Stromal cell of bone marrow (primary cell): ENCODE measurements around the gene ARHGAP33.
"Not testable (repeated sequence)": the region's sequence is repeated elsewhere in the genome, so short reads cannot be mapped to it uniquely, and the experiment has no call there.

Experiments
- DNase-seq: peaks from one replicate; pipeline ENCODE4 v3.0.0-alpha.2; 2012; ENCODE audit warnings: low read depth

Gene ARHGAP33

GRCh38 chr19:35792312-35792711 lies 16.9 kb downstream of the ARHGAP33 start:
- DNase-seq: no peak

DNA sequence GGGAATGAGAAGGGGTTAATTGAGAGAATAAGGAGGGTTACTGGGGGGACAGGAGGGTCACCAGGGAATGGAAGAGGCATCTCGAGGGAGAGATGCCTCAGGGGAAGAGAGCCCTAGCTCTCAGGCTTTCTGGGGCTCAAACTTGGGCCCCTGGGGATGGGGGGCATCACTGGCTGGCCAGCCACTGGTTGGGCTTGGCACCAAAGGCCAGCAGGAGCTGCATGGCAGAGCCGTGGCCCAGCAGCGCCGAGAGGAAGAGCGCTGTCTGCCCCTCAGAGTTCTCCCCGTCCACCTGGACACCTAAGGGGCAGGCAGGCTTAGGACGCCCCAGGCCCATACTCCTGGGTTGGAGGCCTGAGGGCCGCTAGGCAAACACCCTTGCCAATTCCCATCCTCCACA lies 17.5 kb downstream of the ARHGAP33 start:
- no peak for DNase-seq

- peak; percentile 49 for DNase-seq
Observed at GRCh38 chr19:35793381-35794165, 18.2 kb downstream of the ARHGAP33 start.

DNA sequence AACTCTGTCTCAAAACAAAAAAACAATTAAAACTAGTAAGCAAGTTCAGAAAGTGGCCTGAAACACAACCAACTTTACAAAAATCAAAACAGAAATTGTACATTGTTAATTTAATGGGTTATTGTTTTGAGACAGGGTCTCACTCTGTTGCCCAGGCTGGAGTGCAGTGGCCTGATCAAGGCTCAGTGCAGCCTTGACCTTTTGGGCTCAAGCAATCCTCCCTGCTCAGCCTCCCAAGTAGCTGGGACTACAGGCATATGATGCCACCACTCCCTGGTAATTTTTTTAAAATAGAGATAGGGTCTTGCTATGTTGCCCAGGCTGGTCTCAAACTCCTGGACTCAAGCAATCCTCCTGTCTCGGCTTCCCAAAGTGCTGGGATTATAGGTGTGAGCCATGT lies 20.2 kb downstream of the ARHGAP33 start:
- DNase-seq: not testable (repeated sequence)

DNA sequence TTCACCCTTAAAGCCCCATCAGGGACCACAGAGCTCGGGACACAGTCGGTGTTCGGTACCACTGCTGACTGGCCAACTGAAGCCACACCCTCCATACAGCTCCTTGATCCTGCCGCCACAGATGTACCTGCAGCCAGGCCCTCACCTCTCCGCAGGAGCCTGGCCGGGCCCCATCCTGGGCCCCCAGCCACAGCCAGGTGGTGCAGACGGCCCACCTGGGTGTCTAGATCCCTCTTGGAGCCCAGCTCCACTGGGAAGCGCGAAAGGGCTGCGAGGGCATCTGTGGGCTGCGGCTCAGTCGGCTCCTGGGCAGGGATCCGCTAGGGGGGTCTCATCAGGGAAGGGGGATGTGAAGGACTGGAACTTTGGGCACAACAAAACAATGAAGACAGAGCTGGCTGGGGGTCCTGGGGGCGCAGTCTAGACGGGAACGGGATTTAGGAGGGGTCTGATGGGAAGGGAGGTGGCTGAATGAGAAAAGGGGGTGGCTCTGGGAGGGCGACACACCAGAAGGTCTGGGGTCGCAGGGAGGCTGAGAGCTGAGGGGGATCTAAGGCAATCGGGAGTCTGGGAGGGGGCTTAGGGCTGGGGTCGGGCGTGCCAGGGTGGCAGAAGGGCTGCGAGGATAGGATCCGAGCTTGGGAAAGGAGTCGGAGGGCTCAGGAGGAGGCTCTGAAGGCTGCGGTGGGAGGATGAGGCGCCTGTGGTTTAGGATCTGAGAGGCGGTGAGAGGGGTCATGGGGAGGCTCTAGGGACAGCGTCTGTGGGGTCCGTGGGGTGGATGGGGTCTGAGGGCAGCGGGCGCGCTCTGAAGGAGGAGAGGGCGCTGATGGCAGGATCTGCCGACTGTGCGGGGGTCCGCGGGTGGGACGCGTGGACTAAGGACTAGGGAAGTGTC lies 21.5 kb downstream of the ARHGAP33 start:
- no peak for DNase-seq

DNA sequence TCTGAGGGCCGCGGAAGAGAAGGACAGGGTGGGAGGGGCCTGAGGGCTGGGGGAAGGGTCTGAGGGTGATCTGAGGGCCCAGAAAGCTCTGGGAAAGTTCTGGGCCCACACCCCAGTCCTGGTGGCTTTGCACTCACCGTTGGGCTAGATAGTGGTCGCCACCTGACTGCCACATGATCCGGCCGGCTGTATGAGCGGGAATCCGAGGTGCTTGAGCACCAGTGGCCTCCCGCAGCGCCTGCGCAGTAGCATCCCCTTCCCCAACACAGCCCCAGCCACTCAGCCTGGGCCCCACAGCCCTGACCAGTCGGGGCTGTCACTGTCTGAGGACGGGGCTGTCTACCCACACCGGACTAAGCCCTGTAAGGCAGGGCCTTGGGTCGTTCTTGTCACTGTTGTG lies 22.3 kb downstream of the ARHGAP33 start:
- no peak for DNase-seq

GRCh38 chr19:35801828-35802227 lies 26.5 kb downstream of the ARHGAP33 start:
- no peak for DNase-seq

- no peak for DNase-seq
Observed at GRCh38 chr19:35805526-35806102, 30.2 kb downstream of the ARHGAP33 start.

DNA sequence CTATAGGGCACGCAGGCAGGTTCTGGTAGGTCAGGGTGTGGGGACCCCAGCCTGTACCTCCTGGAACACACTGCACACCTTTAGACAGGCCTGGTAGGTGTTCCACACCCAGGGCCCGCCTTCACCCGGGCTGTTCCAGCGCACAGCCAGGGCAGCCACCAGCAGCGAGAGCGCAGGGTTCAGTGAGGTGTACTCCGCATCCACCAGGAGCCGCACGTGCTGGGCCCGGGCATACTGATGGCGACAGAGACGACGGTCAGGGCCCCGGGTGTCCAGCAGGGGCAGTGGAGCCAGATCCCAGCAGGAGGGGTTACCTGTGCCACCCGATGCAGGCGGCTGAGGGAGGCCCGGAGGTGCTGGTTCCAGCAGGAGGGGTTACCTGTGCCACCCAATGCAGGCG lies 31.2 kb downstream of the ARHGAP33 start:
- no peak for DNase-seq

DNA sequence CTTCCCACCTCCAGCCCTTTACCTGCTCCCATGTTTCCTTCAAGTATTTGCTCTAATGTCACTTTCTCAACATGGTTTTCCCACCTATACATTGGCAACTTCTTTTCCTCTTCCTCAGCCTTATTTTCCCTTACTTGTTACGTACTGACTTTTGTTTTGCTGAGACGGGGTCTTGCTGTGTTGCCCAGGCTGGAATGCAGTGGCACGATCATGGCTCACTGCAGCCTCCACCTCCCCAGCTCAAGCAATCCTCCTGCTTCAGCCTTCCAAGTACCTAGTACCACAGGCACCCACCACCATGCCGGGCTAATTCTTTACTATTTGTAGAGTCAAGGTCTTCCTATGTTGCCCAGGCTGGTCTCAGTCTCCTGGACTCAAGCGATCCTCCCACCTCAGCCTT lies 32.3 kb downstream of the ARHGAP33 start:
- DNase-seq: no peak

GRCh38 chr19:35811317-35812219 lies 36.2 kb downstream of the ARHGAP33 start:
- no peak for DNase-seq

DNA sequence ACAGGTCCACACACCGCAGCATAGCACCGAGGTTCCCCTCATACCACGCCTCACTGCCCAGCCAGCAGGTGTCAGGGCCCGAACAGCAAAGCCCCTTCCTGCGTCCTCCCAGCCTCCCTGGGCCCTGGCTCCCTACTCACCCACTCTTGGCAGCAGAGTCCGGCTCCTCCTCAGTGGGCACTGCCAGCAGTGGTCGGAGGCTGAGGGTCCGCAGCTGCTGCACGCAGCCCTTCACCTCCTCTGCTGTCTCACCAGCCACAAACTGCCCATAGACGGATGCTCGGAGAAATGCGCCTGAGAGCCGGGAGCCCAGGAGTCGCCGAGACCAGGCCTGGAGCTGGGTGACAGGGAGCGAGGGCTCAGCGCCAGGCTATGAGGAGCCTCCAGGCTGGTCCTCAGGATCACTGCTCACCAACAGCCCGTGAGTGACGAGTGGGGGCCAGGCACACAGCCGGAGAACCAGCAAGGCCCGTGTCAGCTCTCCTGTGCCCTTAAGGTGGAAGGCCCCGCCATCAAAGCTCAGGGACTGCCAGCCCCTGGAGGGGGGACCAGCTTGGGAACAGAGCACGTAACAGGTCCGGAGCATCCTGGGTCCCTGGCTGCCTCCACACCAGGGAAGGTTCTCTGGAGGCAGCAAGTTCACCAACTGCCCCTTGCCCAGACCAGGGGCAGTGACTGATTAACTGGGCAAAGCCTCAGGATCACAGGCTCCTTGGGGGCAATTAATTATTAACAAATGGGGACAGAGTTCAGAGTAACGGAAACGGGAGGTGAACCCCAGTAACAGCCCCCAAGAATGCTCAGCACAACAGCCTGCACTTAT lies 37.1 kb downstream of the ARHGAP33 start, which contains the start of gene PRODH2:
Gene PRODH2, minus strand, starts transcription at position 626 of the 823 bp plus-strand sequence. Its CDS starts 40 bp downstream, at position 586.
- no peak for DNase-seq

DNA sequence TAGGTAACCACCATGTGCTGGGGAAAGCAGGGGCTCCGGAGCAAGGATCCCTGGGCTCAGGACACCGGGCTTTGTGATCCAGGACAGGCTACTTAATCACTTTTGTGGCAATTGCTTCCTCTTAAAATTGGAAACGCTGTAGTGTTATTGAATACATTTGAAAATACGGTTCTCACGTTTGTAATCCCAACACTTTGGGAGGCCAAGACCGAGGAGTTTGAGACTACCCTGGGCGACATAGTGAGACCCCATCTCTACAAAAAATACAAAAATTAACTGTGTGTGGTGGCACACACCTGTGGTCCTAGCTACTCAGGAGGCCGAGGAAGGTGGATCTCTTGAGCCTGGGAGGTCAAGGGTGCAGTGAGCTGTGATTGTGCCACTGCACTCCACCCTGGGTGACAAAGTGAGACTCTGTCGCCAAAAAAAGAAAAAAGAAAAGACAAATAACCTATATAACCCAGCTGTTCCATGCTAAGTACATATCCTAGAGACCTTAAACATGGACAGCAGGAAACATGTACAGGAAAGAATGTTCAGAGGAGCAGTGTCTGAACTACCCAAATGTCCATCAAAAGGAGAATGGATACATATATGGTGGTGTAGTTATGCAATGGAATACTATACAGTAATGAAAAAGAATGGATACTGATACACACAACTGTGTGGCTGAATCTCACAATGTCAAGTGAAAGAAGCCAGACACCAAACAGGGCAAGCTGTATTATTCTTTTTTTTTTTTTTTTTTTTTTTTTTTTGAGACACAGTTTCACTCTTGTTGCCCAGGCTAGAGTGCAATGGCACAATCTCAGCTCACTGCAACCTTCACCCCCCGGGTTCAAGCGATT lies 37.9 kb downstream of the ARHGAP33 start:
- DNase-seq: no peak

DNA sequence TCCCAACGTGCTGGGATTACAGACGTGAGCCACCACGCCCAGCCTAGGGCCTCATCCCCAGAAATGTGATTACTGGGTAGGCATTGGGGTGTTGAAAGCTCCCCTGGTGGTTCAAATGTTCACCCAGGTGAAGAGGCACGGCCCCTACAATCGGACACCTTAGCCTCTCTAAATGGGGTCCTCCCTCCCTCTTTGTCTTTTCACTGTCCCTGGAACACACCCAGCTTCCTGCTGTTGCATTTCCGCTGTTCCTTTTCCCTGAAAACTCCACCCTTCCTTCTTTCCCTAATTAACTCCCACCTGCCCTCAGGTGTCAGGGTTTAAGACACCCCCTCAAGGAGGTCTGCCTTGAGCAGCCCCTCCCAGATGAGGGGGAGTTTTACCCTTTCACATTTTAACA lies 40.9 kb downstream of the ARHGAP33 start:
- no peak for DNase-seq

DNA sequence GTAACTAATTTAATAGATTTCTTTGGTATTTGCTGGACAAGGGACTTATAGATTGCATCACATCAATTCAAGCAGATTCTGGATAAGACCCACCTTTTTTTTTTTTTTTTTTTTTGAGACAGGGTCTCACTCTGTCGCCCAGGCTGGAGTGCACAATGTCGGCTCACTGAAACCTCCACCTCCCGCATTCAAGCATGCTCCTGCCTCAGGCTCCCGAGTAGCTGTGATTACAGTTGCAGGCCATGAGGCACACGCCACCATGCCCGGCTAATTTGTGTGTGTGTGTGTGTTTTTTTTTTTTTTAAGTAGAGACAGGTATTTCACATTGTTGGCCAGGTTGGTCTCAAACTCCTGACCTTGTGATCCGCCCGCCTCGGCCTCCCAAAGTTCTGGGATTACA lies 41.5 kb downstream of the ARHGAP33 start:
- DNase-seq: no peak

DNA sequence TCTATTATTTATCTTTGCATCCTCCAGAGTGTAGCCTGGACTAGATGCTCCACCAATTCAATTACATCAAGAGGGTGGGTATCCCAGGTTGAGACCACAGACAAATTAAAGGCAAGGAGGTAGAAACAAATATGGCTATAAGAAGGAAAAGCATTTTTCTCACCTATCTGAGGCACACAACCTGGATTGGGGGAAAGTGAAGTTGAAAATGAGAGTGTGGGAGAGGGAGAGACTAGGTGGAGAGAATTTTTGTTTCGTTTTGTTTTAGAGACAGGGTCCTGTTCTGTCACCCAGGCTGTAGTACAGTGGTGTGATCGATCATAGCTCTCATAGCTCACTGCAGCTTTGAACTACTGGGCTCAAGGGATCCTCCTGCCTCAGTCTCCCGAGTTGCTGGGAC lies 43.1 kb downstream of the ARHGAP33 start:
- DNase-seq: no peak

GRCh38 chr19:35822579-35822978 lies 47.2 kb downstream of the ARHGAP33 start:
- DNase-seq: no peak

DNA sequence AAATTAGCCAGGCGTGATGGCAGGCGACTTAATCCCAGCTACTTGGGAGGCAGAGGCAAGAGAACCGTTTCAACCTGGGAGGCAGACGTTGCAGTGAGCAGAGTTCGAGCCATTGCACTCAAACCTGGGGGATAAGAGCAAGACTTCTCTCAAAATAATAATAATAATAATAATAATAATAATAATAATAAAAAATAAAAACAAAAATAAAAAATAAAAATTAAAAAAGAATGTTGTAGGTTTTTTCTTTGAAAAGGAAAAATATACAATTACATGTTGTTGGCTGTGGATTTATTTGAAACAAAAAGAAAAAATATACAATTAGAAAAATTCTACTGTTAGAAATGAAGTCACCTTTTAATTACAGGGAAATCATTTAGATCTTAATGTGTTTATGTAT lies 48.8 kb downstream of the ARHGAP33 start:
- DNase-seq: no peak

DNA sequence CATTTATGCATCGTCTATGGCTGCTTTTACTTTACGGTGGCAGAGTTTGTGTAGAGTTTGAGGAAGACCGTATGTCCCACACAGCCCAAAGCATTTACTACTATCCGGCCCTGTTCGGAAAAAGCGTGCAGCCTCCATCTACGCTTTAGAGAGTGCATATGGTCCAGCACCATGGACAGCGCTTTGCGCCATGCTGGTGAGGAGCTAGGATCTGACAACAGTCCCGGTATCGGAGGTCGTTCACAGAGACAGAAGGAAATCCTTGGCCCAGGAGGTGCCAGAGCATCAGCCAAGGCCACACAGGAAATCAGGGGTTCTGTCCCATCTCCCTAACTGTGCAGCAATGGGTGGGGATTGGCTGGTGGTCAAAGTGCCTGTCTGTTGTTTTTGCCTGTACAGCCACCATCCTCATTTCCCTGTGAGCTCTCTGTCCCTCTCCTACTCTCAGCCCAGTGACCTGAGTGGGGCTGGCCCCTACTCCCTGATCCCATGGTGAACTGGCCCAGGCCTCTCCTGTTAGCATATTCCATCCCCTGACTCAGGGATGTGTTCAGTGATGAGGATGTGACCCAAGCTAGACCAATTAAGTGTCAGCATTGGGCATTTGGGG lies 53.4 kb downstream of the ARHGAP33 start:
- peak; percentile 42 for DNase-seq
